AG20443 (cell line): Measurements from ENCODE around the gene MSLN.
"Not testable (repeated sequence)": the region's sequence is repeated elsewhere in the genome, so short reads cannot be mapped to it uniquely, and the experiment has no call there.

Experiments used
- DNase-seq: peaks from one replicate; pipeline ENCODE4 v3.0.0; 2012; ENCODE audit warnings: low spot score, mixed read lengths

The MSLN gene

GRCh38 chr16:760065-760464 lies 469 bp upstream of the MSLN start:
- DNase-seq: no peak

GRCh38 chr16:761625-762513 lies 1.3 kb downstream of the MSLN start:
- no peak for DNase-seq

- DNase-seq: no peak
Observed at GRCh38 chr16:762595-763268, 2.2 kb downstream of the MSLN start.

GRCh38 chr16:763369-764183 lies 3.0 kb downstream of the MSLN start:
- no peak for DNase-seq

- DNase-seq: no peak
Observed at GRCh38 chr16:764184-764750, 3.7 kb downstream of the MSLN start.

- no peak for DNase-seq
Observed at GRCh38 chr16:764848-765487, 4.4 kb downstream of the MSLN start.

- no peak for DNase-seq
Observed at GRCh38 chr16:765488-765865, 4.9 kb downstream of the MSLN start.

- no peak for DNase-seq
Observed at GRCh38 chr16:766008-766819, 5.7 kb downstream of the MSLN start.

- DNase-seq: no peak
Observed at GRCh38 chr16:766820-767640, 6.5 kb downstream of the MSLN start.

GRCh38 chr16:767743-768235 lies 7.3 kb downstream of the MSLN start:
- no peak for DNase-seq

- no peak for DNase-seq
Observed at GRCh38 chr16:768428-768827, 7.9 kb downstream of the MSLN start.

GRCh38 chr16:769184-769784 lies 8.8 kb downstream of the MSLN start:
- no peak for DNase-seq

- no peak for DNase-seq
Observed at GRCh38 chr16:769934-770333, 9.4 kb downstream of the MSLN start.

GRCh38 chr16:770411-770810 lies 9.9 kb downstream of the MSLN start:
- DNase-seq: no peak

GRCh38 chr16:772959-773358 lies 12.4 kb downstream of the MSLN start:
- DNase-seq: no peak

- no peak for DNase-seq
Observed at GRCh38 chr16:774086-775001, 13.8 kb downstream of the MSLN start.

GRCh38 chr16:775236-775796 lies 14.8 kb downstream of the MSLN start:
- DNase-seq: no peak

- DNase-seq: not testable (repeated sequence)
Observed at GRCh38 chr16:776298-776697, 15.8 kb downstream of the MSLN start.
